ENCODE results near the gene FUZ.

GRCh38 chr19:49859682-49860335 lies 46.7 kb upstream of the FUZ start:
- TF ChIP-seq EZH2 (IDR thresholded peaks at IDR 0.05): no peak
- TF ChIP-seq FOSL1 (IDR thresholded peaks at IDR 0.05; ENCODE audit: low read depth): no peak
- TF ChIP-seq CTCF (IDR thresholded peaks at IDR 0.05 in 2 of 3, conservative IDR thresholded peaks at IDR 0.05 in 1 of 3; ENCODE audit: borderline replicate concordance in 1 of 3, insufficient read depth in 1 of 3, low read depth in 2 of 3, low read length in 2 of 3): no peak
- TF ChIP-seq ZBTB33 (IDR thresholded peaks at IDR 0.05; ENCODE audit: extremely low read depth, insufficient replicate concordance, low read length): no peak
- no peak; the same call in none of the 2 replicates for TF ChIP-seq POLR2AphosphoS5 (IDR thresholded peaks at IDR 0.05; ENCODE audit: low read depth, low read length)
- no peak for TF ChIP-seq POLR2A (IDR thresholded peaks at IDR 0.05; ENCODE audit: borderline replicate concordance, extremely low read depth, insufficient read depth, insufficient read length)
- no peak for TF ChIP-seq YY1 (IDR thresholded peaks at IDR 0.05; ENCODE audit: extremely low read depth, insufficient replicate concordance, low read depth, low read length)
- TF ChIP-seq CEBPB (IDR thresholded peaks at IDR 0.05; ENCODE audit: low read depth): no peak
- TF ChIP-seq SIN3A (IDR thresholded peaks at IDR 0.05; ENCODE audit: low read depth): no peak

All from HCT116 (cell line).